DMS53 (cell line): ENCODE results near the gene RALGAPB.
"Not testable (repeated sequence)": the region's sequence is repeated elsewhere in the genome, so short reads cannot be mapped to it uniquely, and the experiment has no call there.

Experiments
- DNase-seq: peaks from one replicate; lab custom pipeline; 2025; lab: John Stamatoyannopoulos, UW

Gene RALGAPB

GRCh38 chr20:38585404-38586180 lies 112.9 kb downstream of the RALGAPB start:
- no peak for DNase-seq

- DNase-seq = no peak
Observed at GRCh38 chr20:38586181-38586525, 113.5 kb downstream of the RALGAPB start.

- no peak for DNase-seq
Observed at GRCh38 chr20:38588303-38588702, 115.7 kb downstream of the RALGAPB start.

GRCh38 chr20:38589351-38589750 lies 116.7 kb downstream of the RALGAPB start:
- DNase-seq = no peak

GRCh38 chr20:38589967-38590675 lies 117.5 kb downstream of the RALGAPB start:
- no peak for DNase-seq

- no peak for DNase-seq
Observed at GRCh38 chr20:38590676-38591473, 118.2 kb downstream of the RALGAPB start.

GRCh38 chr20:38591474-38592410 lies 119.1 kb downstream of the RALGAPB start:
- no peak for DNase-seq

- DNase-seq = not testable (repeated sequence)
Observed at GRCh38 chr20:38592411-38592790, 119.8 kb downstream of the RALGAPB start.

- DNase-seq = not testable (repeated sequence)
Observed at GRCh38 chr20:38594281-38594680, 121.6 kb downstream of the RALGAPB start.

- not testable (repeated sequence) for DNase-seq
Observed at GRCh38 chr20:38595886-38596285, 123.2 kb downstream of the RALGAPB start.

- DNase-seq = peak; percentile 49
Observed at GRCh38 chr20:38599410-38599882, 126.8 kb downstream of the RALGAPB start.

GRCh38 chr20:38600057-38600456 lies 127.4 kb downstream of the RALGAPB start:
- no peak for DNase-seq

- no peak for DNase-seq
Observed at GRCh38 chr20:38601216-38602184, 128.9 kb downstream of the RALGAPB start, which contains the start of gene ARHGAP40. TSS of gene ARHGAP40 (plus strand) at chr20:38601809.

GRCh38 chr20:38602185-38602581 lies 129.5 kb downstream of the RALGAPB start:
- DNase-seq = no peak

- DNase-seq = no peak
Observed at GRCh38 chr20:38603286-38603685, 130.6 kb downstream of the RALGAPB start.

- DNase-seq = peak; percentile 53
Observed at GRCh38 chr20:38604873-38605303, 132.2 kb downstream of the RALGAPB start.

- no peak for DNase-seq
Observed at GRCh38 chr20:38607351-38607750, 134.7 kb downstream of the RALGAPB start.

- DNase-seq = no peak
Observed at GRCh38 chr20:38608188-38608587, 135.5 kb downstream of the RALGAPB start.

- peak; percentile 20 for DNase-seq
Observed at GRCh38 chr20:38609815-38610214, 137.2 kb downstream of the RALGAPB start.

- no peak for DNase-seq
Observed at GRCh38 chr20:38610521-38610920, 137.9 kb downstream of the RALGAPB start.
